GM19239 (cell line): Measurements from ENCODE around the gene APCDD1.

Experiments
- DNase-seq: peaks from one replicate; pipeline ENCODE4 v3.0.0; 2011; ENCODE audit warnings: low spot score; ENCODE audit not compliant: insufficient read length
- FAIRE-seq: peaks from 2 replicates; lab custom pipeline; 2011; peaks lifted over from hg19 to GRCh38; lab: Jason Lieb, UNC

Gene APCDD1

DNA sequence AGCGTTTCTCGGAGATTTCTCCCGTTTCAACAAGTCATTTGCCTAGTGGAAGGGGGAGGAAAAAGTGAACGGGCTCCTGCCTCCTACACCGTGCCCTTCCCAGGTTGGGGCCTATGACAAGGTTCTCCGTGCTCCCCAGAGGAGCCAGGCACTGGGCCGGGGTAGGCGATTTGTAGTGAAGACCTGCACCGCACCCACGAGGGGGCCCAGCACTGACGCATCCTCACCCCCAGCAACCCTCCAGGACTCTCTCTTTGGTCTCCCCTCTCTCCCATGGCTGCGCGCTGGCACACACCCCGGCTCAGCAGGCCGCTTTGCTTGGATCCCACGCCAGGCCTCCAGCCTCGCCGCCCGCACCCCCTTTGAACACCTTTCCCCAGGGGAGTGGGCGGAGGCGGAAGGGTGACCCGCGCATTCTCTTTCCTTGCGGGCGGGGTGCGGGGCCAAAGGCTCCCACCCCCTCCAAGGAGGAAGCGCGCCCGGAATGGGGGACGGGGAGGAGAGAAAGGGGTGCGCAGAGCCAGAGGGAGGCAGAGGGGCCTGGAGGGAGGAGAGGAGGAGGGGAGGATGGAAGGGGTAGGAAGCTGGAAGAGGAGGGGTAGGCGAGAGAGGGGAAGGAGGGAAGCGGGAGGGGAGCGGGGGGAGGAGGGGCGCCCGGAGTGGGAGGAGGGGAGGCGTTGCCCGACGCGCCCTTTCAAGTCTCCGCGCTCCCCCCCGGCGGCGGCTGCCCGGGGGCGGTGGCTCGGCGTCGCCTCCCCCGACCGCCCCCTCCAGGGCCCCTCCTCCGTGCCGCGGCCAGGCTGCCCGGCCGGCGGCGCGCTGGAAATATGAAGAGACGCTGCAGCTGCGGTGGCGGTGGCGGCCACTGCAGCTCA lies at the start of gene APCDD1:
Gene APCDD1, plus strand, starts transcription at position 830 of the 875 bp plus-strand sequence. CDS start 347 bp downstream, outside the sequence.
- FAIRE-seq (no peak), DNase-seq (no peak)

DNA sequence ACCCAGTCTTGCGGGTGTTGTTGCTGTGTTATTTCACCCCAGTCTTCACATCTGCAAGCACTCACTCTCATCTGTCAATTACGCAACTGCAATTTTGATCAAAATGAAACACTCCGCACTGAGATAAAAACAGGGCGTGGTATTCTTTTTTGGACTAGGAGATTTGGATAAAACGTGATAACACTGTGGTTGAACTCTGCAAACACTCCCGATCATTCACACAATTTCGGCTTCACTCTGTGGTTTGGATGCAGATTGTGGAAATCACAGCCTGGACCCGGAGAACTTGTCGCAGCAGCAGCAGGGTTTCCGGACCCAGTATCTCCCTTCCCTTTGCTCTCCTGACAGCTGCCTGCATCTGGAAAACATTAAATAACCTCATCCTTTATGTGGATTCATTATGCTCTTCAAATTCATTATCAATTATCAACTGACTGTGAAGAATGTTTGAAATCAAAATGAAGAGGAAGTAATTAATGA lies 49.4 kb upstream of the APCDD1 start:
- FAIRE-seq = no peak

DNA sequence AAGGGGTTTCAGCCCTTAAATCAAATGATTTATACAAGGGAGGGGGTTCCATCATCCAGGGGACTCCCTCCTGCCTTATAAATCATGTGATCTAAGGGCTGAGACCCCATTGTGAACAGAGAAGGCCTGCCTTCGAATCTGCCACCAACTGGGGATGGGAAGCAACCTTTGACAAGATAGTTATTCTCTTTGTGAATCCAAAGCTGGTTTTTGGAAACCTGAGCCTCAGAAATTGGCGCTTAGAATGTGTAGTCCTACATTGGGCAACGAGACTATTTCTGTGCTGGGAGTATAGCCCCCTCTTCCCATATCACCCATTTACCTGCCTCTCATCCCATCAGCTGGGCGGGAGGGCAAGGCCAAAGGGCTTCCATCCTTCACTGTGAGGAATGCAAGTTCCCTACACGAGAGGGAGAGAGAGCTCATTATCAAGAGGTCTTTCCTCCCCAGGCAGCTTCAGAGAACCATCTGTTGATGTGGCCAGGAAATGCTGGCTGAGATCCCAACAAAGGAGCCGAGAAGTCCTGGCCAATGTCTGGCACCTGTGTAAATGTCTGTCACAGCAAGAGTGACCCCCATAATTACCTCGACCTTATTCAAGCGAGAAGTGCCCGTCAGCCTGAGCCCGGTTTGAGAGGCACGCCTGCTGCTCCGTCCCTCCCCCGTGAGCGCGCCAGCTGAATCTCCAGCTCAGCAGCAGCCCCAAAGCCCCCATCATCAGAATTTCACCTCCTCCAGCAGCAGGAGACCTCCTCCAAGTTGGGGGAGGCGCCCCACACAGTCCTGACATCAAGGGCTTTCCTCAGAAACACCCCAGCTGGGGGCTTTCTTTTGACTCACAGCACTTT lies 48.4 kb upstream of the APCDD1 start:
- DNase-seq (no peak), FAIRE-seq (no peak)

More for the DNA sequence above, 49.4 kb upstream of the APCDD1 start:
- DNase-seq = no peak

DNA sequence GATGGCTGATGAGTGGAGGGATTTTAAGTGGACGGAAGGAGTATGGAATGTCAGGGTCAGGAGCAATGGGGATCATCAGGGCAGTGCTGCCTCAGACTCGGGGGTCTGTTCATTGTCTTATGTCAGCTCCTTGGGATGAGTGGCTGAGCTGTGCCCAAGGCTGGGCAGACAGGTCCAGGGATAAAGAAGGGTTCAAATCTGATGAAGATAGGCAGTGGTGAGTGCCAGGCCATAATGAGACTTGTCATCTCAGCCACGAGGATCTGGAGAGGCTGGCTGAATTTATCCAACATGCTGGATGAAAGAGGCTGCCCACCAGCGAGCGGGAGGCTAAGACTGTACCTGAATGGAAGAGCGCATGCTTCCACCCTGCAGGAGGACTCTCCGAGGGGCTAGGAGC lies 46.3 kb upstream of the APCDD1 start:
- FAIRE-seq (no peak), DNase-seq (no peak)

DNA sequence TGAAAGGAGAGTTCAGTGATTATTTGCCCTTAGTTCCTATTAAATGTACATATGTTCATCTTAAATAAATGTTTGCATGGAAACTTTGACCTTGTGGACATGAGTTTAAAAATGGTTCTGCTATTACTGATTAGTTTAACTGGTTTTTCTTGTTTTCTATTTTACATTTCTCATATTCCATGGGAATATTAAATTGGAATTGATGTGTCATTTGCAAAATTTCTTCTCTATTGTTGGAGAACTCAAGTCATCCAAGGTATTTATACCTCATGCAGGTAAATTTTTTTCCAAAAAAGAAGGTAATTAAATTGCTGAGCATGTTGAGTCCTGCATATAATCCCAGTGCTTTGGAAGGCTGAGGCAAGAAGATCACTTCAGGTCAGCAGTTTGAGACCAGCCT lies 45.4 kb upstream of the APCDD1 start:
- DNase-seq = no peak
- FAIRE-seq = no peak

DNA sequence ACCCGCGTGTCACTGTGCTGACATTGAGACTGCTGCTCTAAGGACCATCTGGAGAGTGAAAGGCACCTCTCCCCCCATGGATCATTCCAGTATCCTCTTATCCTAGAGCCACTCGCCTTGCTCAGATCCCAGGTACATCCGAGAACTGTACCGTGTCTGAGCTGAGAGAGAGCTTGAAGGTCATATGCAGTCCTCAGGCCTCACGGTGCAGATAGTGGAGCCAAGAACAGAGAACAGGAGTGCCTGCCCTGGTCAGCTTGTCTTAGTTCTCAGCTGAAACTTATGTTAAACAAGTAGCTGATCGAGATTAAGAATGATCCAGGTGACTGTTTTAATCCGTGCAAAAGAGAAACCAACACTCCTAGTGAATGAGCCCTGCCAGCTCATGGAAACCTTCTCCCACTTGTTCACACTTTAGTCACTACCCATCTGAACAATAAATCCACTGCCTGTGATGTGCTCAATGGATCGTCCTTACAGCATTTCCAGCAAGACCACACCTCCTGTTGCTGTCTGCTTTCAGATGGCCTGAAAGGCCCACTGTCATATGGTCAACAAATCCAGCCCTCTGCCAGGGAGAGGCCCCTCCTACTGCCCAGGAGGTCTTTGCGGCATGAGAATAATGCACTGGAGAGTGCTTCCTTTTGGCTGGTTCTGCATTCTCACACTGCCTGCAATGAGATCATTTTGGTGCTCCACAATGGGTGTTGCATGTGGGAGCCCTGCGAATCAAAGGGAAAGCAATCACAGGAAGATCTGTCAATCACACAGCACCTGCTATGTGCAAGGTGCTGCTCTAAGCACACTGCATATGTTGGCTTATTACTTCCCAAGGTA lies 43.7 kb upstream of the APCDD1 start:
- DNase-seq (no peak), FAIRE-seq (no peak)

DNA sequence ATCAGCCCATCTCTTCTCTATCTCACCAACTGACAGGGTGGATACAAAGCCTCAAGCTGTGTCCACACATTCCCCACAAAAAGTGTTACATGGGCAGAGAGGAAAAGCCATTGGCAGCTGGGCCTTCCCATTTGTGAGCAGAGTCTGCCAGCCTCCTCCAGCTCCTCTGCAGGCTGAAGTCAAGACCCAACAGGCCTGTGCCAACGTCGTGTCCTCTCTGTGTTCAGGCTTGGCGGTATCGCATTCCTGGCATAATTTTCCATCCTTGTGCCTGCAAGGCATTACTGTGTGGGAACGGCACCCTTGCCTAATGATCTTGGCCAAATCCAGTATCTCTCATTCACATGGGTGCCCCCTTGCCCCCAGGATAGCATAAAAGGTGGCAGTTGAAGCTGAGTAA lies 41.5 kb upstream of the APCDD1 start:
- no peak for DNase-seq
- no peak for FAIRE-seq

DNA sequence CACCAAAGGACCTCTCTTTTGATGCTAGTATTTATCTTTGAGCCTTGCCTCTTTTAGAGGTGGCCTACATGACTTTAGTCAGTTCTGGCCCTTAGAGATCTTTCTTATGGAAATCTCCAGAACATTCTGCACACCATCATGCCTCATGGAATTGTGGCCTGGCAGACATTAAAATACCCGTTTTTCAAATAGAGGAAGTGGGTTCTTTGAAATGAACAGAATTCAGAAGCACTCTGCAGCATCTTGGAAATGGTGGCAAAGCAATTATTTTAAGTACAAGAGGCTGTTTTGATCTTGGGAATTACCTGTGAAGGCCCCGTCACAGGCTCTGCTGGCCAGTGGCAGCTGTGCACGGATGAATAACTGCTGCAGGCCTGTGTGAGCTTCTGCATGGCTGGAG lies 40.7 kb upstream of the APCDD1 start:
- no peak for DNase-seq
- FAIRE-seq = no peak

DNA sequence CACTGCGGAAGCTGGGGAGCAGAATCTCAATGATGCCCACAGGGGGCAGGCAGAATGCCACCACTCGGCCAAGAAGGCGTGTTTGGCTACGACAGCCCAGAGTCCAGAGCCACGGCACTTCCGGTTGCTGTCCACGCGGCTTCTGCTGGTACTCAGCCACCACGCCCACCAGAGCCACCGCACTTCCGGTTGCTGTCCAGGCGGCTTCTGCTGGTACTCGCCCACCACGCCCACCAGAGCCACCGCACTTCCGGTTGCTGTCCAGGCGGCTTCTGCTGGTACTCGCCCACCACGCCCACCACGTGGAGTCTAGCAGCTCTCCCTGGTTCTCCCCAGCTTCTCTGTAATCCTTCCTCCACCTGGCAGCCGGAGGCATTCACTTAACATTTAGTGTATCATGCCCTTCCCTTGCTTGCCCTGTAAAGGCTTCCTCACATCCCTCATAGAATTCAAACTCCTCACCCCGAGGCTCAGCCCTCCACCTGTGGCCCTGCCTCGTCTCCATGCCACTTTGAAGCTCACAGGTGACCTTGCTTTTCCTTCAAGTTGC lies 40.1 kb upstream of the APCDD1 start:
- no peak for DNase-seq
- no peak for FAIRE-seq

DNA sequence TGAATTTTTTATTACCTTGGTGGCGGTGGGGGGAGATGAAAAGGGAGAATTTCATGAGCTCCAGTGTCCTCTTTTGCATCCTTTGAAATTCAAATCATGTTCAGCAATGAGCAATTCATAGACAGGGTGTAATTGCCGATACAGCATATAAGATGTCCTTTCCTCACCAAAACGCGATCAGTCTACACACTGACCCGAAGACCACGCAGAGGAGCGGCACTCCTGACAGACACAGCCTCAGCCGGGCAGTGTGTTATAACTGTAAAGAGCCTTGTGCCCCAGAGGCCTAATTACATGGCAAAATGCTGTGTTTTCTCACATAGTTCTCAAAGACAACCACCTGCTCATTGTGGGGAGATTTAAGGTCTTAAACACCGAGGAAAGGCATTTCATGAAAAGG lies 38.4 kb upstream of the APCDD1 start:
- FAIRE-seq (no peak), DNase-seq (no peak)

DNA sequence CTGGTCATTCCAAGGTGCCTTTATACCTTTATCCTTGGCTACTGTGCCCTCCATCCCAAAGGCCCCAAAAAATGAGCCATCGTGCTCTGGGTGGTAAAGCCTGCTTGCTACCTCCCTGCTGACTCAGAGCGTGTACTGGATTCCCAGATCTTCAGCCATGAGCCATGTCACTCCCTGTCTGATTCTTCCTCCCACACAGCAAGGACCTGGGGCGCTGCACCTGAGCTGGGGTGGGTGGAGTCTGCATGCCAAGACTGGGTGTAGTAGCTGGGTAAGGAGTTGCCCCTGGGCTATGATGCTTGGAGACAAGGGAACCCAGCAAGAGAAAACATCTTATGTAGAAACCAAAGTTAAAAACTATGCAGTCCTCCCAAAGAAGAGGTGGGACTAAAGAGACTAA lies 37.2 kb upstream of the APCDD1 start:
- DNase-seq = no peak
- no peak for FAIRE-seq

DNA sequence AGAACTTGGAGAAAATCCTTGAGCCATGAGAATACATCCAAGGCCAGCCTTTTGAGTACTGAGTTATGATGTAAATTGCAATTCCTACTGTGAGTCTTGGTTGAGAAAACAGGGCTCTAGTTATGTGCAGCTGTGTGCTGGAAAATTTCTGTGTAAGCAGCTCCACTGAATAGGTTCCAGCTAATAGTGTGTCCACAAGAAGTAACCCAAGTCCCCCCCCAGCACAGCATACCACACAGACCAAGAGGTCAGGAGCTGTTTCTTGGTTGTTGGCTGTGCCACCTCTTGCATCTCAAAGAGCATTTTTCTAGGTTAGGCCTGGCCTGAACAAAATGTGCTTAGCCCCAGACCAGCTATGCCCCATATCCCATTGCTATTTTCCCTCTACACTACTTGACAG lies 36.8 kb upstream of the APCDD1 start:
- no peak for FAIRE-seq
- DNase-seq = no peak

DNA sequence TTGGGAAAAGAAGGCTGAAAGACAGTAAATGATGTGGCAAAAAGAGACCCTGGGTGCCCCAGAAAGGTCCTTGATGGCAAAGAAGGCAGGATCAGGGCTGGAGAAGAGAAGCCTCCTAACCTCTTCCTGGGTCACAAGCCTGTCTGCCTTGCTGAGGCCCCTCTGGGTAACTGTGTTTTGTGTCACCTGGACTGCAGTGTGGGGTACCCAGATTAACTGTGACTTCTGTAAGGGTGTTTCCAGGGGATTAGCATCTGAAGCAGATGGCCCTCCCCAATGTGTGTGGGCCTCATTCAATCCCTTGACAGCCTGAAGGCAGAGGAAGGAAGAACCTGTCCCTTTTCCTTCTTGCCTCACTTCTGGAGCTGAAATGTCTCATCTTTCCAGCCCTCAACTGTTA lies 35.6 kb upstream of the APCDD1 start:
- DNase-seq = no peak
- FAIRE-seq = no peak

DNA sequence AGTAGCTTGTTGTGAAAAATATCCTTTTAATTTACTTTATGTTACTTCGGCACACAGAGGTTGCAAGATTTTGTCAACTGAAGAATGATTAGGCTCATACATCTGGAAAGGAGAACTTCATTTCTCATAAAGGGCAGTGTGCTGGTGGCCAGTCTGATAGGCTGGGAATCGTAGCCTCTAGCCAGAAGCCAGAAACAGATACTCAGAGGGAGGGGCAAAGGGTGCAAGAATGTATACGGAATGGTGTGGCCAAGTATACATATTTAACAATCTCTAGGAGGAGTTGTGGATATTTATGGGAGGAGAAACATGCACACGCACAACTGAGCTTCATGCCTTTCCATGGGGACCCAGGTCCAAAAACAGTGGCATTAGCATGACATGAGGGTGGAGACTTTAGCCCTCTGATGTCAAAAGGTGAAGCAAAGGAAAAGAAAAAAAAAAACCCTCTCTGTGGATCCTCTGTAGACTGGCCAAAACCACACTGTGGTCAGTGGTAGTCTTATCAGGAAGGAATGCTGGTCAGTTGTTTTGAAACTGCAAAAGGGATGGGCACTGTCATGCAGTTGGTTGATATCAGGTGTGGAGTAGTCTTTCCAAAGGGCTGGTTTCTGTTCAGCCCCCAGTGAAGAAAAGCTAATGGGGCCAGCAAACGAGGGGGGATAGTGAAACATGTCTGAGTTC lies 34.9 kb upstream of the APCDD1 start:
- no peak for FAIRE-seq
- DNase-seq = no peak

DNA sequence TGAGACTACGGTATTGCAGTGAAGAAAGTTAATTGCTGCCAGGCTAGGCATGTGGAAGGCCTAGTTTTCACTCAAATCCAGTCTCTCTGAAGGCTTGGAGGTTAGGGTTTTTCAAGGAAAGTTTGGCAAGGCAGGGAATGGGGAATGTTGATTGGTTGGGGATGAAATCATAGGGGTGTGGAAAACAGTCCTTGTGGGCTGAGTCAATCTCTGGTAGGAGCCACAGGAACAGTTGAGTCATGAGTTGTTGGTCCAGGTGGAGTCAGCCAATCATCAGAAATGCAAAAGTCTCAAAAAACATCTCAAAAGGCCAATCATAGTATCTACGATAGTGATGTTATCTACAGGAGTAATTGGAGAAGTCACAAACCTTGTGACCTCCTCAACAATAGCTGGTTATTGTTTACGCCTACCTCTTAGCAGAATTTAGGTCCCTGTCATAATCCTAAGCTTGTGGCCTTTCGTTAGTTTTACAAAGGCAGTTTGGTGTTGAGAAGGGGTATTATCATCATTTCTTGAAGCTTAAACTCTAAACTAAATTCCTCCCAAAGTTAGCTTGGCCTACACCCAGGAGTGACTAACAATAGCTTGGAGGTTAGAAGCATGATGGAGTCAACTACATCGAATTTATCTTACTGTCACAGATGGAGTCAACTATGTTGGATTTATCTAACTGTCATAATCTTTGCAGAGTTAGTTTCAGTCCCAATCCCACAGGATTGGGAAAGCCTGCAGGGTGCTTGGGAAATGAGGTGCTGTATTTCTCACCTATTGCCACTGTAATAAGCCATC lies 33.7 kb upstream of the APCDD1 start:
- DNase-seq = no peak
- FAIRE-seq = no peak

DNA sequence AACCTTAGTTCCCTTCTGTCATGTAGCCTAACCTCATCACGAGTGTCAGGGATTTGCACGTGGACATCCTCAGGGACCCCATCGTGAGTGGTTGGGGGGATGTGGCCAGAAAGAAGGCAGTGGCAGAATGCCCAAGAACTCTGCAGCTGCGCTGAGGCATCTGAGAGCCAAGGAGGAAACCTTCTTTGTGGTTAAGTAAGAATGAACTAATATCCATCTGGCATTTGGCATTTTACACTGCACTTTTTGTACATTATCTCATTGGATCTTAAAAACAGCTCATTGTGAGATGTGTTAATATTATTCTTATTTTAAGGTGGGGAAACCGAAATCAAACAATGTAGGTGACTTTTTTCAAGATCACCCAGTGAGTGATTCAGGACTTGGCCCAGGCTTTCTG lies 32.6 kb upstream of the APCDD1 start:
- DNase-seq = no peak
- no peak for FAIRE-seq

DNA sequence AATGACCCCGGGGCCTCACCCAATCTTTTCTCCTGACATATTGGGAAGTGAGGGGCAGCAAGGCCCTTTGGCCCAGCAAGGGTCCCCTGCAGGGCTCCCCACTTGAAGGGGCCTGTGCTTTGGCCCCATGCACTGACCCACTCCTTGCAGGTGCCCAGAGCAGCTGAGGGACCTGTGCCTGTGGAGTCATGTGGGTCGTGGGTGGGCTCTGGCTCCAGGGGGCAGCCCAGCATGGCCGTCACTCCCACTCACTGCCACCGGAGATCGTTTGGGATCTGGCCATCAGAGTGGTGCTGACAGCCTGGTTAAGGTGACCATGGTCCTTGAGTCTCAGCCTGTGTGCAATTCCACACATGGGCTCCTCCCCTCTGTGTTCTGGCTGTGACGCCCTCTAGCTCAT lies 31.7 kb upstream of the APCDD1 start:
- no peak for FAIRE-seq
- no peak for DNase-seq

DNA sequence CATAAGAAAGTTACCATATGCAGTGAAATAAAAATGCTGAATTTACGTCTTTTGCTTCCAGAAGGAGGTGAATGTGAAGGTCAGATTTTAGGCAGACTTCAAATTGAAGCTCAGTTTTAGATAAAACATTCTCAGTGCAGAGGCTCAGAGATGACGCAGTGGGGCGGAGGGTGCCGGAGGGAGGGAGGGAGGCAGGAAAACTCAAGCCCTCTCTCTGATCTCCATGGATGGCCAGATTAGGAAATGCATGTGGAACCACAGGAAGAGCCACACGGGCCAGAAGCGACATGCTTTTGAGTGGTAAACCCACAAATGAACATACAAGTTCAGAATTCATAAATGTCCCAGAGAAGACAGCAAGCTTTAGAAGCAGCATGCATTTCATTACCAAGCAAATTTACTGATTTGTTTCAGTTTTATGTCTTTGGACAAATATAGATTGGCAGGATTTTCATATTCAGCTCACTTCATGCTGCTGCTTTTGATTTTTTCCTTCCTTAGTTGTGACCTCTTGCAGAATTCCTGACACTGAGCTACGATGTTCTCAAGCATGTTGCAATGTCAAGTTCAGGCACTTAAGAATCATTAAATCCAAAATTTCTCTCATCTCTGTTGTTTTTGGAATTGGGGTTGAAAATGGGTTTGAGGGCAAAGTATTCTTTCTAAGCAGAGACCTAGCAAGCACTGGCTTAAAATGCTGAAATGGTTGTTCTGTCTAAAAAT lies 29.7 kb upstream of the APCDD1 start:
- no peak for DNase-seq
- no peak for FAIRE-seq
